Inferior parietal cortex (tissue), 1 donor: ENCODE data around the gene COL17A1.

ENCODE experiments used
- DNase-seq: peaks from one replicate; pipeline ENCODE4 v3.0.0-alpha.2; 2016; ENCODE audit errors: extremely low spot score

The COL17A1 gene

DNA sequence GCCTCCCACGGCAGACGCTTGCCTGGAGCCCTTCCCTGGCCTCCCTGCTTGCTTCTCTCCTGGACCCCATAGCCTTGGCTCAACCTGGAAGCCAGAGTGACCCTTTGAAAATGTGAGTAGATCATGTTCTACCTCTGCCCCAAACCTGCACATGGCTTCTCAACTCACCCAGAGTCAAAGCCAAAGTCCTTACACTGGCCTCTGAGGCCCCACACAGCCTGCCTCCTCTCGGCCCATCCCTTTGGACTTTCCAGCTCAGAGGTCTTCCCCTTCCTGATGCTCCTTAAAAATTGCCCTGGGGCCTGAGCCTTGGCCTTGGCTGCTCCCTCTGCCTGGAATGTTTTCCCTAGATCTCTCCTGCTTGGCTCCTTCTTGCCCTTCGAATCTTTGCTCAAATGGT lies 32.5 kb downstream of the COL17A1 start:
- no peak for DNase-seq

DNA sequence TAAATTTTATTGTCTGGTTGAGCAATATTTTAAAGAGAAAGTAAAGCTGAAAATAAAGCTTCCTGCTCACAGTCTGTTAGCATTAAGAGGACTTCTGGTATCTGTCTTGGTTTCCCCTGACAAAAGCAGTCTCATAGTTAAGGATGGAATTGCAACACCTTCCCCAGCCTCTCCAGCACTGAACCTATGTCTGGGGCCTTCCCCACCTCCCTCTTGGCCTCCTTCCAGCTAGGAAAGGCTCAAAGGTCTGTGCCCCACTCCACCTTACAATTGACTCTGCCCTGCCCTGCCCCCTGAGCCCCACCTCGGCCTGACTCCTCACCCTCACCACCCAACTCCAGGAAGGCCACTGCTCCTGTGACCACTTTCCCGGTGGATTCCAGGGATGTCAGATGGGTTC lies 33.2 kb downstream of the COL17A1 start:
- DNase-seq = no peak

DNA sequence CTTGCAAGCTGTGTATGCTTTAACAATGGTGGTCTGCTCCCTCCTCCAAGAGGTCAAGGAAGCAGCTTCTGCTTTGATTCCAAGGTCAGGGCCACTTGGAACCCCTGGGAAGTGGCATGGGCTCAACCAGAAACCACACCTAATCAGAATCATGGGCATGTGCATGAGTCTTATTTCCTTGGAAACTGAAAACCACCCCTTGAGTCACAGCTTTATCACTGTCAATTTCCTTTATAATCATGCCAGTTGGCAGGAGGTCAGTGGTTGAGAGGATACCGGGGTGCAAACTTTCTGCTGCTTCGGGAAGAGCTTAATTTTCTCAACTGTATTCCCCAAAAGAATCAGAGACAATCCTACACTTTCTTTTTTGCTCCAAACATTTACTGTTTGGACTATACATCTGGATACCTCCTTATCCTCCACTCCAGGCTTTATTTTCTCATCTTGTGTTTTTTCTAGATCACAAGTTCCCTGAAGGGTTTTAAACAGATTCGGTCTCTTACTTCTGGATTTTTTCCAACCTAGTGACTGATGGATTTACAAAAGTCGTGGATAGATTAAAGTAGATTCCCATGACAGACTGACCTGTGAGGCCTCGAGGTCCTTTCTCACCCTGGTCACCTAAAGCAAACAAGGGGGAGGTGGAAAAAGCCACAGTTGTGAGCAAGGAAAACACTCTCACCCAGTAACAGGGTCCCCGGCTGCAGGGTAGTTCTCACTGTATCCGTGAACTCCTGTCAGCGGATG lies 36.0 kb downstream of the COL17A1 start:
- DNase-seq = no peak

DNA sequence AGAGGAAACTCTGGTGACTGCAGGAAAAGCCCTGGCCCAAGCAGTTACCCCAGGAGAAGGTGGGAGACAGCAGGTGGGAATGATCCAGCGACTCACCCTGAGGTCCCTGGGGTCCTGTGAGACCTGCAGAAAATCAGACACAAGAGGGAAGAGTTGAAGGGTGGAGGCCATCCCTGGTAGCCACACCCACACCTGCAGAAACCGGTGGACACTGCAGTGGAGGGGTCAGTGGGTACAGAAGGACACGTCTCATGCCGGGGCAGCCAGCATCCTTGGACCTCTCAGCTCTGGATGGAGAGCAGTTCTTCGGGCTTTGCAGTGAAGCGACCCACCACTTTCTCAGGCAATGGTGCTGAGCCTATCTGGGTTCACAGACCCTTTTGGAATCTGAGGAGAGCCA lies 39.0 kb downstream of the COL17A1 start:
- no peak for DNase-seq

DNA sequence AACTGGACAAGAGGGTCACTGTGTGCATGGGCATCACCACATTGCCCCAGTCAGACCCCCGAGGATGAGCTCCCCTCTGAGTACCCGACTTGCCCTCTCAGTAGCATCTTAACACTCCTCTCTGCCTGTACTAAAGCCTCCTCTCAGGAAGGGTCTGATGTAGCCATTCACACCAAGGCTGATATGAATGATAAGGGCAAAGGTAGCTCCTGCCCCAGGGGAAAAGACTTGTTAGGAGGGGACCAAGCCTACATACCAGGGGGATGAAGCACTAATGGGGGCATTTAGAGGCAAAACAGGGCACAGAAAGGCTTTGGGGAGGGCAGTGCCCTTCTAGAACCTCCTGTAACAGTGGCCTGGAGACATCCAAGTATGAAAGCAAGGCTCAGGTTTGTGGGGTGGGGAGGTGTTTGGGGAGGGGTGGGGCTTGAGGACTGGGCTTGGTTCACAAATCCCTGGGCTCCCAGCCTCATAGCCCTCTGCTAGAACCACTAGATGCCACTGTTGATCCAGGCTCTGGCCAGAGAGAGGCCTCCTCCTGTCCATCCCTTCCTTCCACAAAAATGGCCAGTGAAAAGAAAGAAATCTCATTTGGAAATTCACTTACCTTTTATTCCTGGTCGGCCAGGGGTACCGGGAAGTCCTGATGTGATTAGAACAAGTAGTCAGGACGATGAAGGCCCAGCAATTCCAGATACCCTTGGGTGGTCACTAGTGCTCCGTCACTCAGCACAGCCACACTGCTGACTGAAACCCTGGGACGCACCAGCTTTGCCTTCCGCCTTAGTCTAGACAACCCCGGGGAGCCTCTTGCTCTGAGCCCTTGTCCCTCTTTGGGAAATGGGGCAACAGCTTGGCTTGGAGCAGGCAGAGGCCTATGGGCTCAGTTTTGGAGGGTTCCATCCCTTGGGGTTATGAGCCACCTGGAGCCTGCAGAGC lies 40.3 kb downstream of the COL17A1 start:
- DNase-seq = peak; percentile 76

- DNase-seq = no peak
Observed at GRCh38 chr10:104043854-104044253, 41.8 kb downstream of the COL17A1 start.

DNA sequence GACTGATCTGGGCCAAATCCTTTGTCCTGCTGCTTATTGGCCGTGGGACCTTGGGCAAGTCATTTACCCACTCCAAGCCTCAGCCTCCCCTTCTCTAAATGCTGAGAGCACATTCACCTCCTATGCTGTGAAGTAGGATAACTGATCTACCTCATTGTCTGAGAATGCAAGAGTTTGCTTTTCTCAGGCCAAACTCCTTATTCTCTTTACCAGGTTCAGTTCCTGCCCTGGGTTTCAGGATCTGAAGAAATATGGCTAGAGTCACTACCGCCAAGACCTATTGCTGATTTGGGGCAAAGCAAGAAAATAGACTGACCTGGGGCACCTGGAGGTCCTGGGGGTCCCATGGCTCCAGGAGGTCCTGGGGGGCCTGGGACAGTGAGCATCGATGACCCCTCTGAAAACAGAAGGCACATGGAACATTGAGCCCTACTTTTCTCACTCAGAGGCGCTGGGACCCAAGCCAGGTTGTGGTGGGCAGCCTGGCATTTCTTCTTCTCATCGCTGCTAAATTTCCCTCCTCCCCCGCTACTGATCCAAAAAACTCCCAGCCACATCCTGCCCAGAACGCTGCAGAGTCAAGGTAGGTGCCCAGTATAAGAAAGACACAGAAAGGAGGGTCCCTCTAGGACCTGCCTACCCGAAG lies 42.4 kb downstream of the COL17A1 start:
- no peak for DNase-seq

DNA sequence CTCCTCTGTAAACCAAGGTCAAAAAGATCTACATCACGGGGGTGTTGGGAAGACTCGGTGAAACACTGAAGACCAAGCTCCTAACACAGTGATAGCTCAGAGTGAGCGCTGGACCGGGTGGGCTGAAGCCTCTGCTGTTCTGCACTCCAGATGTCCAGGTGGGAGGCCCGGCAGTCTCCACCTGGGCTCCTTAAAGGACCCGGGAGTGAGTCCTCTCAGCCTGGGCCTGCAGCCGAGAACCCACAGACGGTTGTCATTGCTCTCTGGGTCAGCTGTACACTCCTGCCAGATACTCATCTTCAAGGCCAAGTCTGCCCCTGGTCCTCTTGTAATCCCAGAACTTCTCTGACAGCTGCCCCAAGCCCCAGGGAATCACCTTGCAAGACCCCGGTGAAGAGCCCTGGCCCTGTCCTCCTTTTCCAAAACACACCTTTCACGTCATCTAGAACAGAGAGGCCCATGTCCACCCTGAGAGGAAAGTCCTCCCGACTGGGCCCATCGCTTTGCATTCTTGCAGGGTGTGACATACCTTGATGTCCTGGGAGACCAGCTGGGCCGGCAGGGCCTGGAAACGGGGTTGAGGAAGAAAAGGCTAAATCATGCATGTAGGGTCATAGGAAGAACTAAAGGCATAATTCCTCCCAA lies 43.7 kb downstream of the COL17A1 start:
- DNase-seq = no peak

DNA sequence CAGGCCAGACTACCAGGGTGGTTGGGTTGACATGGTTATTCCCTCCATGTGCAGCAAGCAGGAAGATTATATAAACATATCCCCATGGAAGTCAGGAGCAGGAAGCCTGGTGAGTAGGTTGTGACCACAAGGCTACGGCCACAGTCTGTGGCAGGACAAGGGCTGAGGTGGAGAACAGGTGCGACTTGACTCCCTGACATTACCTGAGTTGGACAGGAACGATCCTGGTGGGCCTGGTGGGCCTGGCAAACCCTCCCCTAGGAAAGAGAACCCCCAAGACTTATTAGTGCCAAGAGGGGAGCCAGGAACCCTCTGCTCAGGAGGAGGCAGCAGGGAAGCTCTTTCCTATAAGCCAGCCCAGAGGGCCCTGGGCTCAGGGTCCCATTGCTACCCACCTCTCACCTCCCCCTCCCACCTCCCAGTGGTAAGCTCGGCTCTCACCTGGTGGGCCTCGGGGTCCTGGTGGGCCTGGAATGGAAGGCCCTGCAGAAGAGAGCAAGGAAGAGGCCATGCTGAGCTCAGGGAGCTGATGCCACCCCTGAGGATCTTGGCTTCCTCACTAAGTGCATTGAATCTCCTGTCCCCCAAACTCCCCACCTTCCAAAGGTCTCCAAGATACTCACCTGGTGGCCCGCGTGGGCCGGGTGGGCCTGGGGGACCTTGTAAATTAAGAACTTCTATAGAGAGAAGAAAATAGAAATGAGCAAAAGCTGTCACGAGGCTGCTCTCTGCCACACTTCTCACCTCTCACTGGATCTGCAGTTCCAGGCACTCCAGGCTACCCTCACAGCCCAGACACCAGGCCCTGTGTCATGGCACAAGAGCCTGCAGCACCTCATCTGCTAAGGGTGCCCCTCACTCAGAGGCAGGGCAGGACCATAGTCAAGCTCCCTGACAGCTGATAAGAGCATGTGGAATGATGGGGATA lies 44.6 kb downstream of the COL17A1 start:
- no peak for DNase-seq

- DNase-seq = no peak
Observed at GRCh38 chr10:104040382-104040781, 45.3 kb downstream of the COL17A1 start.

- no peak for DNase-seq
Observed at GRCh38 chr10:104038958-104039752, 46.5 kb downstream of the COL17A1 start.

GRCh38 chr10:104038537-104038936 lies 47.1 kb downstream of the COL17A1 start:
- DNase-seq = no peak

- no peak for DNase-seq
Observed at GRCh38 chr10:104037261-104037951, 48.3 kb downstream of the COL17A1 start.

DNA sequence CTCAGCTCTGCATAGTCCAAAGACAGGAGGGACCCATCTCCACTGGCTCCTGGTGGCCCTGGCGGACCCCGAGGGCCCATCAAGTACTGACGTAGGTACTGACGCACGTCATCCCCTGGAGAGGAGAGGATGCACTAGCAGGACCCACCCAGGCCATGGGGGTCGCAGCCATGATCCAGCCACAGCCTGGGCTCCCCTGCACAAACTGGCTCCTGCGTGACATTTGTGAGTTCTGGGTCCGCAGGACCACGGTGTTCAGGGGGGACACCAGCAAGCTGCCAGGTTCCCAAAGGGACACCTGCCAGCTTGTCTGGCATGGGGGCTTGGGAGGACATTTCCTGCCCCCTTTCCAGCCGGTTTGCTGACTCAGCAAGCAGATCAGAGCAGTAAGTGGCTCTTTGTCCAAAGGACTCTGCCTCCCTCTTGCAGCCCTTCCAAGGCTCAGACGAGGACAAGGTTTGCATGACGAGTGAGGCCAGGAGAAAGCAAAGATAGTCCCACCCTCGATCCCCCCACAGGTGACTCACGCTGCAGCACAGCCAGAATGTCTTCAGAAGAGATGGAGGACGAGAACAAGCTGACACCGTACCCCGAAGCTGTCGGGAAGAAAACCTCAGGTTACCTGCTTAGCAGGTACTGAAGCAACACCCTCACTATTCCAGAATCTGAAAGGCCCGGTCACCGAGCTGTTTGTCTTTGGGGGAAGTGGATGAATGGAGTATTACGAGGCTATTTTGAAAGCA lies 49.0 kb downstream of the COL17A1 start:
- DNase-seq = no peak

GRCh38 chr10:104036069-104036384 lies 49.7 kb downstream of the COL17A1 start:
- DNase-seq = no peak

DNA sequence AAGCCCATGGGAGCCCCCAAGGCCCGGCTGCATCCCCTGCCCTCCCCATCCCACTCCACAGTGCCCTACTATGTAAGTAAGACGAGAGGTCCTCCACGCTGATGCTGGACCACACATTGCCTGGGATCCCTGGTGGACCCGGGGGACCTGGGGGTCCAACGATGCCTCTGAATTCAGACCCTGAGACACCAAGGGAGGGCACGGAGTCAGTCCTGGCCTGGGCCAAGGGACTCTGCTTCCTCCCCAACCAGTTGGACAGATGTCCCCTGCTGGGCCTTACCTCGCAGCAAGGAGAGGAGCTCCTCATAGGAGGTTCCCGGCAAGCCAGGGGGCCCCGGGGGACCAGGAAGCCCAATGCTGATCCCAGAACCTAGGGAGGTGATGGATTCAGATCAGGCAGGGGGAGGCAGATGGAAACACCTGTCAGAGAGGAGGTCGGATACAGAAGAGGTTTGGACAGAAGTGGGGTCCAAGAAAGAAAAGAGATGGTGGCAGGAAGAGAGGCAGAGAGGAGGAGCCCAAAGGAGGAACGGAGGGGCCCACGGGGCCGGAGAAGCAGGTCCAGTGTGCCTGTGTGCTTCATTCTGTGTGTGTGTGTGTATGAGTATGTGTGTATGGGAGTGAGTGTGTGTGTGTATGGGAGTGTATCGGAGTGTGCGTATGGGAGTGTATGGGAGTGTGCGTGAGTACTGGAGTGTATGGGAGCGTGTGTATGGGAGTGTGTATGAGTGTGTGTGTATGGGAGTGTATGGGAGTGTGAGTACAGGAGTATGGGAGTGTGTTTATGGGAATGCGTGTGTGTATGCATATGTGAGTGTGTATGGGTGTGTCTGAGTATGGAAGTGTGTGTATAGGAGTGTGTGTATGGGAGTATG lies 50.2 kb downstream of the COL17A1 start:
- DNase-seq = no peak

- no peak for DNase-seq
Observed at GRCh38 chr10:104034401-104035193, 51.1 kb downstream of the COL17A1 start.
